GM21447 (cell line): ENCODE measurements around the gene ALKAL2.

Experiments
- ATAC-seq: cut with Tn5 transposase; IDR thresholded peaks from one replicate; pipeline ENCODE4 v1.9.1; 2021; ENCODE audit not compliant: unreplicated experiment

ALKAL2 gene

GRCh38 chr2:271917-272316 lies 16.0 kb downstream of the ALKAL2 start:
- no peak for ATAC-seq

GRCh38 chr2:270861-271260 lies 17.0 kb downstream of the ALKAL2 start:
- no peak for ATAC-seq

- no peak for ATAC-seq
Observed at GRCh38 chr2:269356-270030, 18.4 kb downstream of the ALKAL2 start.

GRCh38 chr2:268323-268722 lies 19.6 kb downstream of the ALKAL2 start:
- no peak for ATAC-seq

- peak; percentile 90 for ATAC-seq
Observed at GRCh38 chr2:264493-265468, 23.1 kb downstream of the ALKAL2 start, which contains the start of gene ACP1. Gene ACP1, plus strand, starts transcription at chr2:264947. Its CDS starts 18 bp downstream, at chr2:264965.

- peak; percentile 20 for ATAC-seq
Observed at GRCh38 chr2:263774-264492, 24.0 kb downstream of the ALKAL2 start, which contains the start of gene SH3YL1. Gene SH3YL1, minus strand, starts transcription at chr2:264032. Its CDS starts 48 bp downstream, at chr2:263984.

- ATAC-seq: no peak
Observed at GRCh38 chr2:263022-263738, 24.7 kb downstream of the ALKAL2 start.

GRCh38 chr2:262117-262516 lies 25.8 kb downstream of the ALKAL2 start:
- ATAC-seq: no peak

- no peak for ATAC-seq
Observed at GRCh38 chr2:260507-261161, 27.3 kb downstream of the ALKAL2 start.

GRCh38 chr2:259789-260331 lies 28.0 kb downstream of the ALKAL2 start:
- ATAC-seq: no peak

- no peak for ATAC-seq
Observed at GRCh38 chr2:258933-259332, 29.0 kb downstream of the ALKAL2 start.

GRCh38 chr2:257842-258241 lies 30.0 kb downstream of the ALKAL2 start:
- ATAC-seq: no peak

GRCh38 chr2:257429-257828 lies 30.5 kb downstream of the ALKAL2 start:
- no peak for ATAC-seq

GRCh38 chr2:256094-256493 lies 31.8 kb downstream of the ALKAL2 start:
- ATAC-seq: no peak

- ATAC-seq: no peak
Observed at GRCh38 chr2:255195-255594, 32.7 kb downstream of the ALKAL2 start.

GRCh38 chr2:254241-254640 lies 33.6 kb downstream of the ALKAL2 start:
- ATAC-seq: no peak

GRCh38 chr2:253202-253638 lies 34.7 kb downstream of the ALKAL2 start:
- ATAC-seq: no peak

GRCh38 chr2:252001-252602 lies 35.8 kb downstream of the ALKAL2 start:
- ATAC-seq: no peak

- ATAC-seq: no peak
Observed at GRCh38 chr2:249538-250042, 38.3 kb downstream of the ALKAL2 start.
